Parathyroid adenoma (tissue), 2 donors: ENCODE measurements around the gene RPUSD1.

Experiments used
- H2AFZ ChIP-seq: fragments of 300-600 bp; sonication (generic); one replicate; pipeline ENCODE4 v1.7.0; 2017; ENCODE audit warnings: antibody characterized with exemption, mild to moderate bottlenecking
- H3K27ac ChIP-seq: fragments of 300-600 bp; sonication (generic); one replicate; pipeline ENCODE4 v1.7.0; 2017
- H3K27me3 ChIP-seq: fragments of 300-600 bp; sonication (generic); one replicate; pipeline ENCODE4 v1.7.0; 2017; ENCODE audit warnings: low read length; ENCODE audit not compliant: control insufficient read depth, insufficient read depth
- H3K36me3 ChIP-seq: fragments of 300-600 bp; sonication (generic); one replicate; pipeline ENCODE4 v1.7.0; 2017; ENCODE audit warnings: low read length; ENCODE audit not compliant: control insufficient read depth, insufficient read depth
- H3K4me1 ChIP-seq: fragments of 300-600 bp; sonication (generic); one replicate; pipeline ENCODE4 v1.7.0; 2017; ENCODE audit warnings: control low read depth
- H3K4me2 ChIP-seq: fragments of 300-600 bp; sonication (generic); one replicate; pipeline ENCODE4 v1.7.0; 2017; ENCODE audit warnings: low read length
- H3K4me3 ChIP-seq: fragments of 300-600 bp; sonication (generic); one replicate; pipeline ENCODE4 v1.7.0; 2017; ENCODE audit warnings: low read depth, low read length
- H3K79me2 ChIP-seq: fragments of 300-600 bp; sonication (generic); one replicate; pipeline ENCODE4 v1.7.0; 2017; ENCODE audit warnings: control low read depth
- H3K9ac ChIP-seq: fragments of 300-600 bp; sonication (generic); one replicate; pipeline ENCODE4 v1.7.0; 2017; ENCODE audit warnings: mild to moderate bottlenecking
- H3K9me3 ChIP-seq: fragments of 300-600 bp; sonication (generic); one replicate; pipeline ENCODE4 v1.7.0; 2017; ENCODE audit warnings: low read length; ENCODE audit not compliant: control insufficient read depth
- CTCF ChIP-seq: fragments of 300-600 bp; sonication (generic); IDR thresholded peaks from one replicate; pipeline ENCODE4 v1.7.0; 2017; ENCODE audit warnings: antibody characterized with exemption, mild to moderate bottlenecking
- donor health status: primary hyperparathyroidism.

RPUSD1 gene

GRCh38 chr16:769184-769784 lies 18.9 kb downstream of the RPUSD1 start:
- no peak overlapping the region for H3K4me2 ChIP-seq
- H3K79me2 ChIP-seq, result no peaks in the 10 kb centered on the region
- no peak overlapping the region for H3K9ac ChIP-seq
- H3K27ac ChIP-seq, result no peak overlapping the region
- no peaks in the 10 kb centered on the region for H3K36me3 ChIP-seq
- H3K4me1 ChIP-seq, result no peaks in the 10 kb centered on the region
- no peak overlapping the region for H3K4me3 ChIP-seq
- no peak for TF ChIP-seq CTCF
- H3K27me3 ChIP-seq, result no peaks in the 10 kb centered on the region
- H2AFZ ChIP-seq, result no peak overlapping the region
- H3K9me3 ChIP-seq, result no peaks in the 10 kb centered on the region

GRCh38 chr16:768428-768827 lies 19.8 kb downstream of the RPUSD1 start:
- H3K27ac ChIP-seq, result no peak overlapping the region
- H3K4me3 ChIP-seq, result no peak overlapping the region
- no peak overlapping the region for H3K9ac ChIP-seq
- no peaks in the 10 kb centered on the region for H3K27me3 ChIP-seq
- H2AFZ ChIP-seq, result no peak overlapping the region
- no peak overlapping the region for H3K4me2 ChIP-seq
- no peaks in the 10 kb centered on the region for H3K79me2 ChIP-seq
- no peaks in the 10 kb centered on the region for H3K4me1 ChIP-seq
- H3K9me3 ChIP-seq, result no peaks in the 10 kb centered on the region
- no peak for TF ChIP-seq CTCF
- no peaks in the 10 kb centered on the region for H3K36me3 ChIP-seq

- no peaks in the 10 kb centered on the region for H3K9me3 ChIP-seq
- no peaks in the 10 kb centered on the region for H3K4me1 ChIP-seq
- H3K27ac ChIP-seq, result no peak overlapping the region
- no peaks in the 10 kb centered on the region for H3K27me3 ChIP-seq
- no peak overlapping the region for H3K9ac ChIP-seq
- H2AFZ ChIP-seq, result no peak overlapping the region
- H3K79me2 ChIP-seq, result no peaks in the 10 kb centered on the region
- H3K4me3 ChIP-seq, result no peak overlapping the region
- no peak for TF ChIP-seq CTCF
- H3K4me2 ChIP-seq, result no peak overlapping the region
- H3K36me3 ChIP-seq, result no peaks in the 10 kb centered on the region
Observed at GRCh38 chr16:767743-768235, 20.4 kb downstream of the RPUSD1 start.

- no peaks in the 10 kb centered on the region for H3K4me1 ChIP-seq
- no peak overlapping the region for H3K4me3 ChIP-seq
- no peaks in the 10 kb centered on the region for H3K36me3 ChIP-seq
- H2AFZ ChIP-seq, result no peak overlapping the region
- H3K4me2 ChIP-seq, result no peak overlapping the region
- H3K9ac ChIP-seq, result no peak overlapping the region
- TF ChIP-seq CTCF, result no peak
- no peak overlapping the region for H3K27ac ChIP-seq
- H3K9me3 ChIP-seq, result no peaks in the 10 kb centered on the region
- H3K27me3 ChIP-seq, result no peaks in the 10 kb centered on the region
- H3K79me2 ChIP-seq, result no peaks in the 10 kb centered on the region
Observed at GRCh38 chr16:766820-767640, 21.2 kb downstream of the RPUSD1 start.
